HepG2 (cell line): ENCODE data around the gene MAPK6. TPM values are rescaled to one million over a fixed set of nuclear protein-coding genes. Genes with fewer than 3 reads are reported as not detected.

Experiments used
- GATAD2A ChIP-seq: IDR thresholded peaks from 2 replicates; pipeline ENCODE4 v1.6.1; 2016
- JUND ChIP-seq: sonication (generic); formaldehyde crosslinking; IDR thresholded peaks from 2 replicates; pipeline ENCODE4 v1.8.0; 2022; ENCODE audit warnings: mild to moderate bottlenecking, missing genetic modification reagents
- KDM5A ChIP-seq: fragments of 200-600 bp; sonication (generic); IDR thresholded peaks from 2 replicates; pipeline ENCODE4 v1.7.0; 2018; ENCODE audit warnings: antibody characterized with exemption, mild to moderate bottlenecking, low read length, borderline replicate concordance
- KDM6A ChIP-seq: IDR thresholded peaks from 2 replicates; pipeline ENCODE4 v1.6.1; 2016; ENCODE audit warnings: low read depth
- SALL1 ChIP-seq: sonication (generic); formaldehyde crosslinking; IDR thresholded peaks from 2 replicates; pipeline ENCODE4 v1.8.0; 2022; ENCODE audit warnings: mild to moderate bottlenecking, missing genetic modification reagents
- SIX1 ChIP-seq: sonication (generic); formaldehyde crosslinking; IDR thresholded peaks from 2 replicates; pipeline ENCODE4 v1.4.0; 2020; ENCODE audit warnings: missing genetic modification reagents, borderline replicate concordance
- SRF ChIP-seq: IDR thresholded peaks from 2 replicates; pipeline ENCODE4 v1.6.1; 2011; ENCODE audit warnings: mild to moderate bottlenecking, low read depth, low read length, moderate library complexity
- YEATS4 ChIP-seq: sonication (generic); formaldehyde crosslinking; IDR thresholded peaks from 2 replicates; pipeline ENCODE4 v1.4.0; 2020; ENCODE audit warnings: missing genetic modification reagents, borderline replicate concordance
- ZNF121 ChIP-seq: sonication (generic); formaldehyde crosslinking; IDR thresholded peaks from 2 replicates; pipeline ENCODE4 v1.5.0; 2020; ENCODE audit warnings: mild to moderate bottlenecking, missing genetic modification reagents
- ZNF138 ChIP-seq: sonication (generic); formaldehyde crosslinking; IDR thresholded peaks from 2 replicates; pipeline ENCODE4 v1.5.0; 2020; ENCODE audit warnings: mild to moderate bottlenecking, low read depth, missing genetic modification reagents
- ZNF205 ChIP-seq: IDR thresholded peaks from 2 replicates; pipeline ENCODE4 v1.6.1; 2018; ENCODE audit warnings: missing biosample characterization, missing genetic modification reagents
- ZNF451 ChIP-seq: sonication (generic); formaldehyde crosslinking; IDR thresholded peaks from 2 replicates; pipeline ENCODE4 v1.5.0; 2020; ENCODE audit warnings: mild to moderate bottlenecking, missing genetic modification reagents
- ZNF563 ChIP-seq: sonication (generic); formaldehyde crosslinking; IDR thresholded peaks from 2 replicates; pipeline ENCODE4 v1.8.0; 2022; ENCODE audit warnings: mild to moderate bottlenecking, moderate library complexity, missing genetic modification reagents
- polyA plus RNA-seq, 8 experiments: library from polyadenylated mRNA; depleted of rRNA in 3 of 8; stranded (reverse) in 7 of 8; unstranded in 1 of 8; fragments of >200 nt; fragmentation: Illumina TruSeq in 4 of 8; extraction: Trizol in 4 of 8; gene quantifications; 2 replicates each; pipeline versions ENCODE4 v1.2.1 to v1.2.3, GENCODE V29; 2011 to 2016; ENCODE audit warnings: low read depth in 4 of 8, missing spikeins in 1 of 8, mixed read lengths in 1 of 8; ENCODE audit not compliant: insufficient read depth in 1 of 8
- total RNA-seq, 5 experiments: library from RNA; depleted of rRNA; stranded (reverse); fragments of >200 nt; fragmentation: Illumina TruSeq; extraction: Trizol; gene quantifications; 2 replicates each; pipeline ENCODE4 v1.2.3, GENCODE V29; 2016; ENCODE audit warnings: low read depth in 1 of 5
- TF ChIP-seq, protein P1 (sequence below): IDR thresholded peaks from 2 replicates; pipeline ENCODE4 v1.6.1; 2016; ENCODE audit warnings: low read depth
- TF ChIP-seq, protein P2 (sequence below): sonication (generic); formaldehyde crosslinking; IDR thresholded peaks from 2 replicates; pipeline ENCODE4 v1.4.0; 2020; ENCODE audit warnings: missing genetic modification reagents
- TF ChIP-seq, protein P3 (sequence below): sonication (generic); formaldehyde crosslinking; IDR thresholded peaks from 2 replicates; pipeline ENCODE4 v1.4.0; 2020; ENCODE audit warnings: missing genetic modification reagents, borderline replicate concordance
- TF ChIP-seq, protein P4 (sequence below), 2 experiments: sonication (generic) in 1 of 2; formaldehyde crosslinking in 1 of 2; IDR thresholded peaks; 2 replicates each; pipeline versions ENCODE4 v1.5.1 to v1.6.1; 2011 to 2020; ENCODE audit warnings: borderline replicate concordance in 1 of 2, low read depth in 1 of 2, low read length in 1 of 2, mild to moderate bottlenecking in 1 of 2, missing genetic modification reagents in 1 of 2, moderate library complexity in 1 of 2

Gene MAPK6
- total and polyA plus RNA-seq, 2 of the 13 experiments (the other 11 are each of a cell fraction or from before 2014, with no cell fraction given), result 89.5 to 99.7 TPM

DNA sequence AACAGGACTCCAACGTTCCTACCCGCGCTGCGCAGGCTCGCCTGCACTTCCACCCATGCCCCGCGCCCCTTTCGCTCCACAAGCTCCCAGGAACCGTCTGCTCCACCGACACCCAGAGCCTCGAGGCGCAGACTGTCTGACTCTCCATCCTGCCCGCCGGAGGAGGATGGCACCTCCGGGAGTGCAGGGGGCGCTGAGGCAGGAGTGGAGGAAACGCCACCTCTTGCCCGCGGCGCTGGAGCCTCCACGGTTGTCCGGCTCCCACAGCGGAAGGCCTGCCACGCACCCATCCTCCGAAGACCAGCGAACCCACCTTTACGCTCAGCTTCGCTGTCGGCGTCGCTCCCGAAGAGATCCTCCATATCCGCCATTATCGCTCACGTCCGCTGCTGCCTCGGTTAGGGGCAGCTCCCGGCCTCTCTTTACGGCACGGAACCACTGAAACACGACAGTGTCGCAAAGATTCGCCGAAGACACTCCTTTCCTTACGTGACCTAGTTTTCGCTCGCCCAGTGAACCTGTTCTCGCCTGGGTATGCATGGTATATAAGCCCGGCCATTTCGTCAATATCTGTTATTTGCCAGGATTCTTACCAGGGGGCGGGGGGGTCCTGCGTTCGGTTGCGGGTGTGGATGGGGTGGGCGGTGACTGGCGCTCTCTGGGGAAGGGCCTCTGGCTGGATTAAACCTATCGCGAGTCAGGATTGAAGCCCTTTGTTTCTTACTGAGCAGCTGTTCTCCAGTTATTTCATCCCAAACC, 47.5 kb upstream of the MAPK6 start, which contains the start of gene LEO1 (continued):
- TF ChIP-seq, protein P1, sequence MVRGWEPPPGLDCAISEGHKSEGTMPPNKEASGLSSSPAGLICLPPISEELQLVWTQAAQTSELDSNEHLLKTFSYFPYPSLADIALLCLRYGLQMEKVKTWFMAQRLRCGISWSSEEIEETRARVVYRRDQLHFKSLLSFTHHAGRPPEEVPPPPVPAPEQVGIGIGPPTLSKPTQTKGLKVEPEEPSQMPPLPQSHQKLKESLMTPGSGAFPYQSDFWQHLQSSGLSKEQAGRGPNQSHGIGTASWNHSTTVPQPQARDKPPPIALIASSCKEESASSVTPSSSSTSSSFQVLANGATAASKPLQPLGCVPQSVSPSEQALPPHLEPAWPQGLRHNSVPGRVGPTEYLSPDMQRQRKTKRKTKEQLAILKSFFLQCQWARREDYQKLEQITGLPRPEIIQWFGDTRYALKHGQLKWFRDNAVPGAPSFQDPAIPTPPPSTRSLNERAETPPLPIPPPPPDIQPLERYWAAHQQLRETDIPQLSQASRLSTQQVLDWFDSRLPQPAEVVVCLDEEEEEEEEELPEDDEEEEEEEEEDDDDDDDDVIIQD, result 0 out of 2 replicates have a peak, but pooled peaks have one; percentile 40
- TF ChIP-seq, protein P2, sequence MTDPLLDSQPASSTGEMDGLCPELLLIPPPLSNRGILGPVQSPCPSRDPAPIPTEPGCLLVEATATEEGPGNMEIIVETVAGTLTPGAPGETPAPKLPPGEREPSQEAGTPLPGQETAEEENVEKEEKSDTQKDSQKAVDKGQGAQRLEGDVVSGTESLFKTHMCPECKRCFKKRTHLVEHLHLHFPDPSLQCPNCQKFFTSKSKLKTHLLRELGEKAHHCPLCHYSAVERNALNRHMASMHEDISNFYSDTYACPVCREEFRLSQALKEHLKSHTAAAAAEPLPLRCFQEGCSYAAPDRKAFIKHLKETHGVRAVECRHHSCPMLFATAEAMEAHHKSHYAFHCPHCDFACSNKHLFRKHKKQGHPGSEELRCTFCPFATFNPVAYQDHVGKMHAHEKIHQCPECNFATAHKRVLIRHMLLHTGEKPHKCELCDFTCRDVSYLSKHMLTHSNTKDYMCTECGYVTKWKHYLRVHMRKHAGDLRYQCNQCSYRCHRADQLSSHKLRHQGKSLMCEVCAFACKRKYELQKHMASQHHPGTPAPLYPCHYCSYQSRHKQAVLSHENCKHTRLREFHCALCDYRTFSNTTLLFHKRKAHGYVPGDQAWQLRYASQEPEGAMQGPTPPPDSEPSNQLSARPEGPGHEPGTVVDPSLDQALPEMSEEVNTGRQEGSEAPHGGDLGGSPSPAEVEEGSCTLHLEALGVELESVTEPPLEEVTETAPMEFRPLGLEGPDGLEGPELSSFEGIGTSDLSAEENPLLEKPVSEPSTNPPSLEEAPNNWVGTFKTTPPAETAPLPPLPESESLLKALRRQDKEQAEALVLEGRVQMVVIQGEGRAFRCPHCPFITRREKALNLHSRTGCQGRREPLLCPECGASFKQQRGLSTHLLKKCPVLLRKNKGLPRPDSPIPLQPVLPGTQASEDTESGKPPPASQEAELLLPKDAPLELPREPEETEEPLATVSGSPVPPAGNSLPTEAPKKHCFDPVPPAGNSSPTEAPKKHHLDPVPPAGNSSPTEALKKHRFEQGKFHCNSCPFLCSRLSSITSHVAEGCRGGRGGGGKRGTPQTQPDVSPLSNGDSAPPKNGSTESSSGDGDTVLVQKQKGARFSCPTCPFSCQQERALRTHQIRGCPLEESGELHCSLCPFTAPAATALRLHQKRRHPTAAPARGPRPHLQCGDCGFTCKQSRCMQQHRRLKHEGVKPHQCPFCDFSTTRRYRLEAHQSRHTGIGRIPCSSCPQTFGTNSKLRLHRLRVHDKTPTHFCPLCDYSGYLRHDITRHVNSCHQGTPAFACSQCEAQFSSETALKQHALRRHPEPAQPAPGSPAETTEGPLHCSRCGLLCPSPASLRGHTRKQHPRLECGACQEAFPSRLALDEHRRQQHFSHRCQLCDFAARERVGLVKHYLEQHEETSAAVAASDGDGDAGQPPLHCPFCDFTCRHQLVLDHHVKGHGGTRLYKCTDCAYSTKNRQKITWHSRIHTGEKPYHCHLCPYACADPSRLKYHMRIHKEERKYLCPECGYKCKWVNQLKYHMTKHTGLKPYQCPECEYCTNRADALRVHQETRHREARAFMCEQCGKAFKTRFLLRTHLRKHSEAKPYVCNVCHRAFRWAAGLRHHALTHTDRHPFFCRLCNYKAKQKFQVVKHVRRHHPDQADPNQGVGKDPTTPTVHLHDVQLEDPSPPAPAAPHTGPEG, result no peak
- no peak for TF ChIP-seq ZNF138 (CRISPR knock-in tag)
- TF ChIP-seq SALL1, result peak; percentile 81
- TF ChIP-seq YEATS4 (CRISPR knock-in tag), result peak; percentile 83
- TF ChIP-seq GATAD2A (CRISPR knock-in tag), result peak; percentile 54; the same call in 1 of the 2 replicates
- TF ChIP-seq, protein P3, sequence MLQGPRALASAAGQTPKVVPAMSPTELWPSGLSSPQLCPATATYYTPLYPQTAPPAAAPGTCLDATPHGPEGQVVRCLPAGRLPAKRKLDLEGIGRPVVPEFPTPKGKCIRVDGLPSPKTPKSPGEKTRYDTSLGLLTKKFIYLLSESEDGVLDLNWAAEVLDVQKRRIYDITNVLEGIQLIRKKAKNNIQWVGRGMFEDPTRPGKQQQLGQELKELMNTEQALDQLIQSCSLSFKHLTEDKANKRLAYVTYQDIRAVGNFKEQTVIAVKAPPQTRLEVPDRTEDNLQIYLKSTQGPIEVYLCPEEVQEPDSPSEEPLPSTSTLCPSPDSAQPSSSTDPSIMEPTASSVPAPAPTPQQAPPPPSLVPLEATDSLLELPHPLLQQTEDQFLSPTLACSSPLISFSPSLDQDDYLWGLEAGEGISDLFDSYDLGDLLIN, result peak; percentile 92; the same call in 1 of the 2 replicates
- no peak for TF ChIP-seq KDM6A (CRISPR knock-in tag)
- peak; percentile 93 for TF ChIP-seq KDM5A
- TF ChIP-seq, protein P4, sequence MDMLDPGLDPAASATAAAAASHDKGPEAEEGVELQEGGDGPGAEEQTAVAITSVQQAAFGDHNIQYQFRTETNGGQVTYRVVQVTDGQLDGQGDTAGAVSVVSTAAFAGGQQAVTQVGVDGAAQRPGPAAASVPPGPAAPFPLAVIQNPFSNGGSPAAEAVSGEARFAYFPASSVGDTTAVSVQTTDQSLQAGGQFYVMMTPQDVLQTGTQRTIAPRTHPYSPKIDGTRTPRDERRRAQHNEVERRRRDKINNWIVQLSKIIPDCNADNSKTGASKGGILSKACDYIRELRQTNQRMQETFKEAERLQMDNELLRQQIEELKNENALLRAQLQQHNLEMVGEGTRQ (IDR thresholded peaks at IDR 0.05; ENCODE audit: low read depth, low read length), result no peak
- TF ChIP-seq, protein P4 (CRISPR knock-in tag; IDR thresholded peaks at IDR 0.05; ENCODE audit: borderline replicate concordance), result no peak
- TF ChIP-seq ZNF563 (CRISPR knock-in tag), result peak; percentile 51; the same call in 1 of the 2 replicates
- TF ChIP-seq JUND (CRISPR knock-in tag), result no peak
- peak; percentile 39; the same call in 1 of the 2 replicates for TF ChIP-seq ZNF121 (CRISPR knock-in tag)
- no peak for TF ChIP-seq SIX1
- peak; percentile 40; the same call in 1 of the 2 replicates for TF ChIP-seq ZNF451 (CRISPR knock-in tag)
- TF ChIP-seq ZNF205 (CRISPR knock-in tag), result 0 out of 2 replicates have a peak, but pooled peaks have one; percentile 39
- no peak; the same call in 1 of the 2 replicates for TF ChIP-seq SRF
